SK-N-SH (cell line): ENCODE results near the gene ATP2A1. TPM values are rescaled to one million over a fixed set of nuclear protein-coding genes. Genes with fewer than 3 reads are reported as not detected.

Source experiments
- CTCF ChIA-PET: fragments of 300-600, 350-600 bp; formaldehyde crosslinking; extraction: SDS; loops from one replicate; lab custom pipeline; 2021; lab: Yijun Ruan, JAX
- POLR2A ChIA-PET: fragments of 350-600 bp; sonication (Branson Sonifier 250); formaldehyde crosslinking; extraction: SDS; loops from one replicate; lab custom pipeline; 2020; ENCODE audit warnings: antibody characterized with exemption, inconsistent platforms; lab: Yijun Ruan, JAX
- DNase-seq: peaks from one replicate; pipeline ENCODE4 v3.0.0; 2012
- H2AFZ ChIP-seq: fragments of 200-600 bp; sonication (generic); 2 replicates; pipeline ENCODE4 v1.8.1; 2016; ENCODE audit warnings: antibody characterized with exemption, mild to moderate bottlenecking, low read depth
- H3F3A ChIP-seq: fragments of 200-600 bp; sonication (generic); replicated peaks from 2 replicates; pipeline ENCODE3; 2016; ENCODE audit warnings: antibody characterized with exemption, mild to moderate bottlenecking; ENCODE audit not compliant: insufficient read depth
- H3K27ac ChIP-seq, 2 experiments: fragments of 200-500 bp in 1 of 2; fragments of 200-600 bp in 1 of 2; sonication (Bioruptor generic) in 1 of 2; sonication (generic), shearing (Covaris generic) in 1 of 2; 2 replicates each; pipeline versions ENCODE4 v1.5.1 to v1.6.1; 2014 to 2016; ENCODE audit warnings: low read depth in 2 of 2, inconsistent platforms in 1 of 2, low read length in 1 of 2, mild to moderate bottlenecking in 1 of 2, mixed read lengths in 1 of 2
- H3K27me3 ChIP-seq: fragments of 200-600 bp; sonication (generic), shearing (Covaris generic); 2 replicates; pipeline ENCODE4 v1.6.1; 2016; ENCODE audit warnings: mixed run types; ENCODE audit not compliant: insufficient read depth
- H3K36me3 ChIP-seq, 2 experiments: fragments of 200-500 bp in 1 of 2; fragments of 200-600 bp in 1 of 2; sonication (Bioruptor generic) in 1 of 2; sonication (generic) in 1 of 2; replicated peaks in 1 of 2; 2 replicates each; pipeline versions ENCODE3 to v1.5.1; 2014 to 2016; ENCODE audit warnings: low read length in 1 of 2, mild to moderate bottlenecking in 1 of 2; ENCODE audit not compliant: insufficient read depth in 2 of 2, control insufficient read depth in 1 of 2
- H3K4me1 ChIP-seq, 2 experiments: fragments of 200-500 bp in 1 of 2; fragments of 200-600 bp in 1 of 2; sonication (Bioruptor generic) in 1 of 2; sonication (generic), shearing (Covaris generic) in 1 of 2; 2 replicates each; pipeline versions ENCODE4 v1.5.1 to v1.6.1; 2014 to 2016; ENCODE audit warnings: low read depth in 1 of 2, low read length in 1 of 2, mixed run types in 1 of 2; ENCODE audit not compliant: insufficient read depth in 2 of 2, control insufficient read depth in 1 of 2
- H3K4me2 ChIP-seq: fragments of 200-600 bp; sonication (generic), shearing (Covaris generic); 2 replicates; pipeline ENCODE4 v1.6.1; 2017; ENCODE audit warnings: mixed run types
- H3K4me3 ChIP-seq, 2 experiments: fragments of 200-500 bp in 1 of 2; fragments of 200-600 bp in 1 of 2; sonication (Bioruptor generic) in 1 of 2; sonication (generic), shearing (Covaris generic) in 1 of 2; 2 replicates each; pipeline versions ENCODE4 v1.5.1 to v1.8.1; 2014 to 2016; ENCODE audit warnings: low read depth in 2 of 2, inconsistent platforms in 1 of 2, low read length in 1 of 2, mild to moderate bottlenecking in 1 of 2, mixed read lengths in 1 of 2, moderate library complexity in 1 of 2
- H3K79me2 ChIP-seq: fragments of 200-600 bp; sonication (generic); 2 replicates; pipeline ENCODE4 v1.8.1; 2017; ENCODE audit warnings: mild to moderate bottlenecking; ENCODE audit not compliant: insufficient read depth
- H3K9ac ChIP-seq: fragments of 200-600 bp; sonication (generic); 2 replicates; pipeline ENCODE4 v1.6.1; 2017; ENCODE audit warnings: mixed run types
- H3K9me2 ChIP-seq: fragments of 200-600 bp; sonication (generic); 2 replicates; pipeline ENCODE4 v1.6.1; 2017; ENCODE audit warnings: mixed run types
- H3K9me3 ChIP-seq: fragments of 200-600 bp; sonication (generic); 2 replicates; pipeline ENCODE4 v1.6.1; 2017; ENCODE audit warnings: mixed run types, mild to moderate bottlenecking, moderate library complexity
- H4K20me1 ChIP-seq: fragments of 200-600 bp; sonication (generic); 2 replicates; pipeline ENCODE4 v1.6.1; 2017; ENCODE audit warnings: mild to moderate bottlenecking, mixed run types; ENCODE audit not compliant: insufficient read depth
- CHD2 ChIP-seq: fragments of 150-350 bp; IDR thresholded peaks from 2 replicates; pipeline ENCODE4 v1.6.1; 2018; ENCODE audit warnings: low read length; ENCODE audit not compliant: partially characterized antibody
- EZH2phosphoT487 ChIP-seq: fragments of 200-600 bp; sonication (generic); IDR thresholded peaks from 2 replicates; pipeline ENCODE4 v1.6.1; 2017; ENCODE audit warnings: low read depth, mixed run types, mild to moderate bottlenecking, antibody characterized with exemption, moderate library complexity, borderline replicate concordance
- FOXJ3 ChIP-seq: sonication (generic); formaldehyde crosslinking; IDR thresholded peaks from 2 replicates; pipeline ENCODE4 v1.5.1; 2020; ENCODE audit warnings: mild to moderate bottlenecking, missing genetic modification reagents
- FOXM1 ChIP-seq: IDR thresholded peaks from 2 replicates; pipeline ENCODE4 v1.4.0; 2012; ENCODE audit warnings: low read depth, mild to moderate bottlenecking
- GABPA ChIP-seq: IDR thresholded peaks from 2 replicates; pipeline ENCODE4 v1.4.0; 2012; ENCODE audit warnings: low read depth, mild to moderate bottlenecking
- IRF3 ChIP-seq: fragments of 150-350 bp; IDR thresholded peaks from 2 replicates; pipeline ENCODE4 v1.6.1; 2016; ENCODE audit warnings: mild to moderate bottlenecking, low read depth, low read length
- POLR2AphosphoS5 ChIP-seq: IDR thresholded peaks from 2 replicates; pipeline ENCODE4 v1.6.1; 2012; ENCODE audit warnings: low read depth, low read length
- RAD21 ChIP-seq: IDR thresholded peaks from 2 replicates; pipeline ENCODE4 v1.6.1; 2012; ENCODE audit warnings: mild to moderate bottlenecking, low read length
- REST ChIP-seq: IDR thresholded peaks from 2 replicates; pipeline ENCODE4 v1.6.1; 2012; ENCODE audit warnings: mild to moderate bottlenecking, low read depth, low read length, moderate library complexity
- RFX5 ChIP-seq: IDR thresholded peaks from 2 replicates; pipeline ENCODE4 v1.6.1; 2012; ENCODE audit warnings: mild to moderate bottlenecking, improper control_type of control experiment, low read length
- TAF1 ChIP-seq: IDR thresholded peaks from 2 replicates; pipeline ENCODE4 v1.6.1; 2012; ENCODE audit warnings: low read depth, mild to moderate bottlenecking, low read length, moderate library complexity, borderline replicate concordance
- TEAD4 ChIP-seq: IDR thresholded peaks from 2 replicates; pipeline ENCODE4 v1.4.0; 2012; ENCODE audit warnings: mild to moderate bottlenecking, borderline replicate concordance; ENCODE audit not compliant: insufficient read depth
- ZBTB33 ChIP-seq: IDR thresholded peaks from 2 replicates; pipeline ENCODE4 v1.4.0; 2012; ENCODE audit warnings: low read depth, borderline replicate concordance
- WGBS: methylation state at CpG from one replicate; pipeline ENCODE4 v1.1.6; 2017; ENCODE audit warnings: low lambda C conversion rate; 5-methylcytosine and 5-hydroxymethylcytosine counted together
- polyA plus RNA-seq, 3 experiments: library from polyadenylated mRNA; depleted of rRNA; stranded (reverse); fragments of >200 nt; gene quantifications; 2 replicates each; pipeline ENCODE4 v1.2.3, GENCODE V29; 2012
- TF ChIP-seq, protein P1 (sequence below): IDR thresholded peaks from 2 replicates; pipeline ENCODE4 v1.4.0; 2012; ENCODE audit warnings: low read depth

Gene ATP2A1
- polyA plus RNA-seq, 1 of the 3 experiments (the other 2 are of a cell fraction): 3.0 TPM

GRCh38 chr16:28883221-28883996, 5.1 kb downstream of the ATP2A1 start (continued):
- TF ChIP-seq ZBTB33: no peak

DNA sequence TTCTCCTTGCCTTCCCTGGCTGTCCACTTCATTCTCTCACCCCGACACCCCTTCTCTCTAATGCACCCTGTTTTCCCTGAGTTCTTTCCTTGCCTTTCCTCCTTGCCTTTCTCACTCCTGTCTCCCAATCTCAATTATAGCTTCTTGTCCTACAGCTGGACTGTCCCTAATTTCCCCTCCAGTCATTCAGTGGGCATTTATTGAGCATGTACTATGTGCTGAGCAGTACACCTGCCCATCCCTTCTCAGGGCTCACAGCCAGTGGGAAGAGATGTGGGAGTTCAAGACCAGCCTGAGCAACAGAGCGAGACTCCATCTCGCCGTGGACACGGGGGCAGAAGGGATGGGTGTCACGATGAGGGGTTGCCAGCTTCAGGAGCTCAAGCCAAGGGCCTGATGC, 5.8 kb downstream of the ATP2A1 start:
- H3K27ac ChIP-seq: no peak overlapping the region
- no peaks in the 10 kb centered on the region for H3K27me3 ChIP-seq
- ChIA-PET CTCF (no interaction called here), POLR2A (no interaction called here)
- H3F3A ChIP-seq: no peaks in the 10 kb centered on the region
- no peaks in the 10 kb centered on the region for H4K20me1 ChIP-seq
- no peak for TF ChIP-seq TEAD4
- 87% methylated on average over 6 of the region's 6 CpGs for WGBS
- no peaks in the 10 kb centered on the region for H3K9me2 ChIP-seq
- no peak overlapping the region for H3K4me2 ChIP-seq
- no peak overlapping the region for H3K4me3 ChIP-seq
- H3K9ac ChIP-seq: no peak overlapping the region
- no peaks in the 10 kb centered on the region for H3K79me2 ChIP-seq
- peaks cover 0 to 7% of the 10 kb centered on the region in 2 experiments; a peak in 1 of 4 replicates for H3K4me1 ChIP-seq
- no peaks in the 10 kb centered on the region for H3K9me3 ChIP-seq
- DNase-seq: no peak
- no peak overlapping the region for H2AFZ ChIP-seq
- H3K36me3 ChIP-seq: no peaks in the 10 kb centered on the region

- H3K4me3 ChIP-seq: no peak overlapping the region
- H3K4me2 ChIP-seq: no peak overlapping the region
- H3K27me3 ChIP-seq: no peaks in the 10 kb centered on the region
- H4K20me1 ChIP-seq: no peaks in the 10 kb centered on the region
- no peak for TF ChIP-seq FOXM1
- no peak for TF ChIP-seq FOXJ3 (CRISPR knock-in tag)
- TF ChIP-seq, protein P1, sequence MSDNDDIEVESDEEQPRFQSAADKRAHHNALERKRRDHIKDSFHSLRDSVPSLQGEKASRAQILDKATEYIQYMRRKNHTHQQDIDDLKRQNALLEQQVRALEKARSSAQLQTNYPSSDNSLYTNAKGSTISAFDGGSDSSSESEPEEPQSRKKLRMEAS: no peak
- no peak for TF ChIP-seq POLR2AphosphoS5
- TF ChIP-seq REST: no peak
- no peak for TF ChIP-seq RAD21
- TF ChIP-seq TAF1: no peak
- TF ChIP-seq TEAD4: no peak
- no peak for TF ChIP-seq CHD2
- TF ChIP-seq ZBTB33: no peak
- TF ChIP-seq GABPA: no peak
- no peak for TF ChIP-seq EZH2phosphoT487
- no peak for TF ChIP-seq IRF3
- no peak for TF ChIP-seq RFX5
- no peaks in the 10 kb centered on the region for H3K79me2 ChIP-seq
- H3K9ac ChIP-seq: no peak overlapping the region
- H3K4me1 ChIP-seq: no peaks in the 10 kb centered on the region
- H2AFZ ChIP-seq: no peak overlapping the region
- POLR2A ChIA-PET: no interaction called here
- CTCF ChIA-PET: interaction anchor here (1.3 to 1.4 kb wide), 2 partner anchors 13 to 58 kb away, joined by 3 to 6 read pairs; no protein-coding TSS in a partner anchor
- WGBS: 83% methylated on average over 10 of the region's 10 CpGs
- no peaks in the 10 kb centered on the region for H3K9me2 ChIP-seq
- H3K9me3 ChIP-seq: no peaks in the 10 kb centered on the region
- no peaks in the 10 kb centered on the region for H3K36me3 ChIP-seq
- no peaks in the 10 kb centered on the region for H3F3A ChIP-seq
- H3K27ac ChIP-seq: no peak overlapping the region
- DNase-seq: no peak
These were observed 8.7 kb downstream of the ATP2A1 start for GRCh38 chr16:28886945-28887344.
